Smooth muscle cell (in vitro differentiated cells): Measurements from ENCODE around the gene CRTC3. TPM values are rescaled to one million over a fixed set of nuclear protein-coding genes. Genes with fewer than 3 reads are reported as not detected.

Experiments
- DNase-seq: peaks from one replicate; lab custom pipeline; 2025; ENCODE audit not compliant: unreplicated experiment; lab: John Stamatoyannopoulos, UW
- H2AFZ ChIP-seq: fragments of 200-600 bp; sonication (generic); 2 replicates; pipeline ENCODE4 v1.6.0; 2016; ENCODE audit warnings: antibody characterized with exemption, low read depth, mild to moderate bottlenecking
- H3F3A ChIP-seq: fragments of 200-600 bp; sonication (generic); 2 replicates; pipeline ENCODE4 v1.6.0; 2017; ENCODE audit warnings: antibody characterized with exemption, low read depth
- H3K27ac ChIP-seq: fragments of 200-600 bp; sonication (generic); 2 replicates; pipeline ENCODE4 v1.5.1; 2016; ENCODE audit warnings: low read depth, mild to moderate bottlenecking
- H3K27me3 ChIP-seq: fragments of 200-600 bp; sonication (generic); 2 replicates; pipeline ENCODE4 v1.6.1; 2016; ENCODE audit warnings: low read depth, mild to moderate bottlenecking
- H3K36me3 ChIP-seq: fragments of 200-600 bp; sonication (generic); 2 replicates; pipeline ENCODE4 v1.5.1; 2016; ENCODE audit warnings: low read depth
- H3K4me1 ChIP-seq: fragments of 200-600 bp; sonication (generic); 2 replicates; pipeline ENCODE4 v1.5.1; 2016; ENCODE audit warnings: low read depth
- H3K4me2 ChIP-seq: fragments of 200-600 bp; sonication (generic); 2 replicates; pipeline ENCODE4 v1.6.0; 2016; ENCODE audit warnings: mild to moderate bottlenecking
- H3K4me3 ChIP-seq: fragments of 200-600 bp; sonication (generic); 2 replicates; pipeline ENCODE4 v1.5.1; 2016; ENCODE audit warnings: mild to moderate bottlenecking
- H3K79me2 ChIP-seq: fragments of 200-600 bp; sonication (generic); 2 replicates; pipeline ENCODE4 v1.6.0; 2016; ENCODE audit warnings: low read depth, mild to moderate bottlenecking
- H3K9ac ChIP-seq: fragments of 200-600 bp; sonication (generic); 2 replicates; pipeline ENCODE4 v1.6.0; 2016; ENCODE audit warnings: low read depth
- H3K9me3 ChIP-seq: fragments of 200-600 bp; sonication (generic); replicated peaks from 2 replicates; pipeline ENCODE4 v1.5.1; 2016; ENCODE audit warnings: low read depth
- H4K20me1 ChIP-seq: fragments of 200-600 bp; sonication (generic); 2 replicates; pipeline ENCODE4 v1.6.0; 2016; ENCODE audit warnings: low read depth
- CTCF ChIP-seq: fragments of 200-600 bp; sonication (generic); IDR thresholded peaks from 2 replicates; pipeline ENCODE4 v1.5.1; 2017; ENCODE audit warnings: borderline replicate concordance, mild to moderate bottlenecking, antibody characterized with exemption; ENCODE audit not compliant: insufficient read depth, poor library complexity, severe bottlenecking
- WGBS: methylation state at CpG from one replicate; pipeline ENCODE4 v1.1.7; 2016; ENCODE audit warnings: low lambda C conversion rate; 5-methylcytosine and 5-hydroxymethylcytosine counted together
- polyA plus RNA-seq: library from polyadenylated mRNA; unstranded; fragments of >200 nt; fragmentation: Nextera tagmentation; extraction: Ambion mirVana; gene quantifications from 2 replicates; pipeline ENCODE4 v1.2.1, GENCODE V29; 2016
- total RNA-seq: library from RNA; depleted of rRNA; stranded (reverse); fragments of >200 nt; gene quantifications from 2 replicates; pipeline ENCODE4 v1.2.3, GENCODE V29; 2014

The CRTC3 gene
- total and polyA plus RNA-seq, 2 experiments from 2014 or later, result 12.2 to 12.5 TPM

DNA sequence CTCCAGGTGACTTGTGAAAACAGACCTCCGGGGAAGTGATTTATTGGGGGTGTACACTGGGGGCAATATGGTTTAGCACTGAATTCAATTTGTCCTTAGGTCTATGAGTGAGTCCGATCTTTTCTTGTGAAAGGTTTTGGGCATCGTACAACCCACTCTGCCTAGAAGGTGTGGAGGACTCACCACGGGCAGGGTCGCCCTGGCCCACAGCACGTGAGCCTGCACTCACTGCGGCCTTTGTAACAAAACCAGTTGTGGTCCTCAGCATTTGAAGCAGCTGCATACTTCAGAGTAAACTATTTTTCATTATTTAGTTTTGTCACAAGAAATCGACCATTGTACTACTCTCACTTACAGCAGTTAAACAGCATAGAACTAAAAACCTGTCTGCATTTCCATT is 114.8 kb downstream of the CRTC3 start:
- no peaks in the 10 kb centered on the region for H3K79me2 ChIP-seq
- no peak overlapping the region for H3K9ac ChIP-seq
- peaks cover 4% of the 10 kb centered on the region for H3F3A ChIP-seq
- no peak overlapping the region for H3K4me3 ChIP-seq
- WGBS, result 96% methylated on average over 8 of the region's 8 CpGs
- TF ChIP-seq CTCF, result no peak
- H3K36me3 ChIP-seq, result no peaks in the 10 kb centered on the region
- no peak overlapping the region for H3K4me2 ChIP-seq
- H2AFZ ChIP-seq, result no peak overlapping the region
- H3K27me3 ChIP-seq, result no peaks in the 10 kb centered on the region
- no peak overlapping the region for H3K27ac ChIP-seq
- peaks cover 3% of the 10 kb centered on the region for H4K20me1 ChIP-seq
- no peak for DNase-seq
- no peaks in the 10 kb centered on the region for H3K4me1 ChIP-seq
- no peaks in the 10 kb centered on the region for H3K9me3 ChIP-seq

- no peak overlapping the region for H3K4me2 ChIP-seq
- WGBS, result 91% methylated on average over 9 of the region's 9 CpGs
- no peak overlapping the region for H2AFZ ChIP-seq
- no peaks in the 10 kb centered on the region for H3K9me3 ChIP-seq
- peaks cover 3% of the 10 kb centered on the region for H4K20me1 ChIP-seq
- no peaks in the 10 kb centered on the region for H3K79me2 ChIP-seq
- H3K27ac ChIP-seq, result no peak overlapping the region
- no peak overlapping the region for H3K4me3 ChIP-seq
- no peak overlapping the region for H3K9ac ChIP-seq
- H3F3A ChIP-seq, result peaks cover 4% of the 10 kb centered on the region
- TF ChIP-seq CTCF, result no peak
- no peaks in the 10 kb centered on the region for H3K36me3 ChIP-seq
- H3K4me1 ChIP-seq, result no peaks in the 10 kb centered on the region
- no peaks in the 10 kb centered on the region for H3K27me3 ChIP-seq
- no peak for DNase-seq
Observed at GRCh38 chr15:90644952-90645725, 115.4 kb downstream of the CRTC3 start.

DNA sequence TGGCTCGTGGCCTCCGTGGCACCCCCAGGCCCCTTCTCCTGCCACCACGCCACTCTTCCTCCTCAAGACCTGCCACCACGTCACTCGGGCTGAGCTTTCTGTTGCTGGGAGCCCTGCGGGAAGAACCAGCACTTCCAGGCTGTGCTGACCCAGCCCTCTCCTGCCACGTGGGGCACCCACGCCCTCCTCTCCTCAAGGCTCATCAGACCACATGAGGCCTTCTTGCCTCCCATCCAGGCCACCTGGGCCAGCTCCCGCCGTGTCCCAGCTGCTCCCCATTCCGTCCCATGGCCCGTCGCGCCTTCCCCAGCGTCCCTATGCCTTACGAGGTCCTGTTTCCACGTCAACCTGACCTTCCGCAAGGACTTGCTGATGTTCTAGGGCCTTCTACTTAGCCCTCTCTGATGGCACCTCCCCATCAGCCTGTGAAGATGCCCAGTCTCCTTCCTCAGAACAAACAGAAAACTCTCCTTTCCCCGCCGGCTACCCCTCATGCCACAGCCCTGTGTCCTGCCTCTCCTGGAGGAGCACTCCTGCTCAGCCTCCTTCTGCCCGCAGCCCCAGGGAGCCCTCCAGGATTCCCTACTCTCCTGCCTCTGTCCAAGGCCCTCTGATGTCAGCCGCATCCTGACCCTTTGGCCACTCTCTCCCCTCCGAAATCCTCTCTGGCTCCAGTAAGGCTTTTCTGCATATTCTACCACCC is 116.3 kb downstream of the CRTC3 start:
- H3K27ac ChIP-seq, result no peak overlapping the region
- no peaks in the 10 kb centered on the region for H3K79me2 ChIP-seq
- H3F3A ChIP-seq, result peaks cover 4% of the 10 kb centered on the region
- H2AFZ ChIP-seq, result no peak overlapping the region
- H3K4me3 ChIP-seq, result no peak overlapping the region
- H3K27me3 ChIP-seq, result no peaks in the 10 kb centered on the region
- no peaks in the 10 kb centered on the region for H3K9me3 ChIP-seq
- 89% methylated on average over 23 of the region's 23 CpGs for WGBS
- H3K36me3 ChIP-seq, result no peaks in the 10 kb centered on the region
- DNase-seq, result no peak
- TF ChIP-seq CTCF, result no peak
- no peak overlapping the region for H3K4me2 ChIP-seq
- H3K9ac ChIP-seq, result no peak overlapping the region
- peaks cover 3% of the 10 kb centered on the region for H4K20me1 ChIP-seq
- H3K4me1 ChIP-seq, result no peaks in the 10 kb centered on the region
